Thymus (tissue), 11 donors: Measurements from ENCODE around the gene RGL1. TPM values are rescaled to one million over a fixed set of nuclear protein-coding genes. Genes with fewer than 3 reads are reported as not detected.
A peak's percentile ranks its signal among the peaks of the same experiment; 100 is the strongest.

ENCODE experiments used
- DNase-seq, 9 donors: peaks; one replicate each; pipeline ENCODE4 v3.0.0-alpha.2; 2013; ENCODE audit warnings: low spot score in 9 of 9, low read depth in 6 of 9, missing footprints in 1 of 9
- H3K27ac ChIP-seq, 2 donors: one replicate each; pipeline ENCODE4 v1.5.1; 2013; ENCODE audit warnings: control low read depth in 1 of 2, low read depth in 1 of 2, low read length in 1 of 2, mild to moderate bottlenecking in 1 of 2, moderate library complexity in 1 of 2
- H3K27me3 ChIP-seq, 2 donors: one replicate each; pipeline ENCODE4 v1.5.1; 2013; ENCODE audit warnings: low read length in 1 of 2; ENCODE audit not compliant: control insufficient read depth in 2 of 2, insufficient read depth in 1 of 2
- H3K36me3 ChIP-seq, 2 donors: one replicate each; pipeline ENCODE4 v1.5.1; 2013; ENCODE audit warnings: low read length in 1 of 2, mild to moderate bottlenecking in 1 of 2, moderate library complexity in 1 of 2; ENCODE audit not compliant: control insufficient read depth in 2 of 2, insufficient read depth in 2 of 2
- H3K4me1 ChIP-seq, 2 donors: one replicate each; pipeline ENCODE4 v1.5.1; 2013; ENCODE audit warnings: low read length in 2 of 2; ENCODE audit not compliant: control insufficient read depth in 2 of 2, insufficient read depth in 2 of 2
- H3K4me3 ChIP-seq, 2 donors: one replicate each; pipeline ENCODE4 v1.5.1; 2013; ENCODE audit warnings: low read length in 2 of 2, control low read depth in 1 of 2, mild to moderate bottlenecking in 1 of 2
- H3K9me3 ChIP-seq, 2 donors: one replicate each; pipeline ENCODE4 v1.5.1; 2013; ENCODE audit warnings: low read length in 1 of 2, mild to moderate bottlenecking in 1 of 2; ENCODE audit not compliant: control insufficient read depth in 2 of 2, insufficient read depth in 1 of 2
- WGBS: extraction: QIAGEN DNeasy Blood & Tissue Kit; methylation state at CpG from one replicate; pipeline ENCODE4 v1.1.7; 2013; 5-methylcytosine and 5-hydroxymethylcytosine counted together
- polyA plus RNA-seq: library from polyadenylated mRNA; stranded (reverse); fragments of 200-250 nt; gene quantifications from one replicate; pipeline ENCODE4 v1.2.3, GENCODE V29; 2013
- total RNA-seq: library from RNA; stranded (reverse); fragments of 120-200 nt; gene quantifications from one replicate; pipeline ENCODE4 v1.2.4, GENCODE V29; 2013
- donor health status: healthy.

RGL1 gene
- total and polyA plus RNA-seq, 2 donors = 9.1 to 11.9 TPM

DNA sequence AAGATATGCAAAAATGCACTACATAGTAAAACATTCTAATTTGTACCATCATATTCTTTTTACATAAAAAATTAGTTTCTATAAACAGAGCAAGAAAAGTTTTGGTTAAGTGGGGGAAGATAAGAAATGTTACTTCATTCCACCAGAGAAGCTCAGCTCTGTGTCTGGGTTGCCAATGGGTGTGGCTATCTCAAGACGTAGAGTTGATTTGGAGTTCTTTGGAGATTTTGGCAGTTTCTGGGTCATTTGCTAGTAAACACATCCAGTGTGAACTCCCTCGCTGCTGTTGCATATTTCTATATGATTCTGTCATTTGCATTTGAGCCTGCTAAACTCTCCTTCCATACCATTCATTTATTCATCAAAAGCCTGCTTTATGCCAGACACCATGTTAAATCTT lies 7.2 kb downstream of the RGL1 start:
- peaks cover 2% of the 10 kb centered on the region in 2 donors for H3K4me1 ChIP-seq
- no peaks in the 10 kb centered on the region for H3K36me3 ChIP-seq
- no peak overlapping the region for H3K27ac ChIP-seq
- DNase-seq = no peak
- H3K27me3 ChIP-seq = no peaks in the 10 kb centered on the region
- no peak overlapping the region for H3K4me3 ChIP-seq
- no peaks in the 10 kb centered on the region for H3K9me3 ChIP-seq
- WGBS = 93% methylated on average over 2 of the region's 2 CpGs

DNA sequence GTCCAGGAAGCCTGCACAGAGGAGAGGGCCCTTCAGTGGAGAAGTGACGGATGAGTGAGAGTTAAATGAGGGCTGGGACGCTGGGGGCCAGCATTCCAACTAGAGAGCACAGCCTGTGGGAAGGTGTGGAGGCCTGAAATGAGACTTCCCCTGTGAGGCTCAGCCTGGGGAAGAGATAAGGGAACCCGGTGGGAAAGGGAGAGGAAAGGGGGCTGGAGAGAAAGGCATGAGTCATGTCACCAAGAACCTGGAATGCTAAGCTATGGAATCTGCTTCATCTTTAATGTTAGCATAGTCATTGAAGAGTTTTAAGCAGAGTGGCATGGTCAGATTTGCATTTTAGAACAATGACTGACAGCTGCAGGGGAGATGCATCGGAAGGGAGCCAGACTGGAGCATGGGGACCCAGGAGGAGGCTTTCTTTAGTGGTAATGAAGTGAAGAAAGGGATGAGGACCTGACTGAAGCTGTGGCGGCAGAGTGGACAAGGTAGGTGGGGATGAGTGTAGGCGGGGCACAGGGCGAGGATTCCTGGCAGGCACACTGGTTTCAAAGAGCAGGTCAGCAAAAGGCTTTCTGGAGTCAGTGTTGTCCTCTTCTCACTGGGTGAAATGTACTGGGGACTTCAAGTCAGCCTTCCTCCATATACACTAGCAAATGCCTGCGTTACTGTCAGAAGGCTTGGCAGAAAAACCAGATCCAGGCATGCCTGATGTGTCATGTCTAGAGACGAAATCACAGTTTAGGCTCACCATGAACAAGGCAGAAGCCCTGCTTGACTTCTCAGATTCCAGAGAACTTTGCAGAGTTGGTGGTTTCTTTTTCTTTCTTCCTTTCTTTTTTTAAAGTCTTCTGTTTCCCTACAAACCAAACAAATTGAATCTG lies 8.0 kb downstream of the RGL1 start:
- no peak for DNase-seq
- Histone ChIP-seq H3K27me3 (no peaks in the 10 kb centered on the region), H3K9me3 (no peaks in the 10 kb centered on the region), H3K4me3 (no peak overlapping the region), H3K36me3 (no peaks in the 10 kb centered on the region), H3K4me1 (peaks cover 2% of the 10 kb centered on the region in 2 donors), H3K27ac (no peak overlapping the region)
- WGBS = 94% methylated on average over 9 of the region's 9 CpGs

DNA sequence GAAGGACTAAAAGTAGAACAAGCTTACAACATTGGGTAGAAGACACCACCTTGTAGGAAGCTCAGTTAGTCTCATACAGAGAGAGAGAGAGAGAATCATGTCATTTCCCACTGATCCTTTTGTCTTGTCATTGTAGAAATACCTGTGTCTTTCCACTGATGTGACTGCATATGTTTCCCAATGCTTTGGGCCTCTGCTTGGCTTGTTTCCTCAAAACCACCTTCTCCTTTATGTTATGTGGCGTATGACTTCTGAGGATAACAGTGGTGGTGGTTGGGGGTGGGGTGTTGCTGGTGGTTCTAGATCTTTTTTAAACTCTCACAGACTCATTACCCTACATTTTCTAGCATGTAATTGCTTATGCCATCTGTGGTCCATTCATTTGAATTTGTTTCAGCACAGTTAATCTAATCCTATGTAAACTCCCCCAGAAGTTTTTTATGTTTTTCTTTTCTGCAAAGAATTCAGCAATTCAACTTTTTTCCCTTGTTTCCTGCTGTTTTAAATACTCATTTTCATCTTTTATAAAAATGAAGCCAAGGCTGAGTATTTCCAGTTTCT lies 9.3 kb downstream of the RGL1 start:
- no peaks in the 10 kb centered on the region for H3K36me3 ChIP-seq
- H3K4me3 ChIP-seq = no peak overlapping the region
- H3K9me3 ChIP-seq = no peaks in the 10 kb centered on the region
- H3K4me1 ChIP-seq = peaks cover 2% of the 10 kb centered on the region in 2 donors
- no peaks in the 10 kb centered on the region for H3K27me3 ChIP-seq
- H3K27ac ChIP-seq = no peak overlapping the region
- DNase-seq = peak in 2 of 9 donors; percentile 15 to 34
- 34% methylated on average over 1 of the region's 1 CpG for WGBS

DNA sequence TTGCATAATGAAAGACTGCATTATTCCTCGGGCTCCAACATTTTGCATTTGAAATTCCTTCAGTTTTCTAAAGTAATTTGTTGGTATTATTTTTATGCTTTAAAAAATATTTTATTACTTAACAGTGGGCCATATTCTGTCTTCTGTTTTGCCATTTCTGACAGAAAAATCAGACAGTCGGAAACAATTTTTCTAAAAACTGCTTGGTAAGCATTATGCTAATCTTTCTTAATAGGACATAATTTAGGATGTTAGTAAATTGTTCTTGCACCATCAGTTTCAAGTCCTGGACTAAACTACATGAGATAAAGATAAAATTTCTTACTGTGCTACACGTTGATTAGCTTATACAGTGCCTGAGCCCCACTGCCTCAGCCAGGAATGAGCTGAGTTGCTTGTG lies 11.2 kb downstream of the RGL1 start:
- Histone ChIP-seq H3K36me3 (no peaks in the 10 kb centered on the region), H3K27me3 (no peaks in the 10 kb centered on the region), H3K4me3 (no peak overlapping the region), H3K9me3 (no peaks in the 10 kb centered on the region), H3K4me1 (peaks cover 2% of the 10 kb centered on the region in 2 donors), H3K27ac (no peak overlapping the region)
- WGBS = 94% methylated on average over 3 of the region's 3 CpGs
- DNase-seq = no peak

DNA sequence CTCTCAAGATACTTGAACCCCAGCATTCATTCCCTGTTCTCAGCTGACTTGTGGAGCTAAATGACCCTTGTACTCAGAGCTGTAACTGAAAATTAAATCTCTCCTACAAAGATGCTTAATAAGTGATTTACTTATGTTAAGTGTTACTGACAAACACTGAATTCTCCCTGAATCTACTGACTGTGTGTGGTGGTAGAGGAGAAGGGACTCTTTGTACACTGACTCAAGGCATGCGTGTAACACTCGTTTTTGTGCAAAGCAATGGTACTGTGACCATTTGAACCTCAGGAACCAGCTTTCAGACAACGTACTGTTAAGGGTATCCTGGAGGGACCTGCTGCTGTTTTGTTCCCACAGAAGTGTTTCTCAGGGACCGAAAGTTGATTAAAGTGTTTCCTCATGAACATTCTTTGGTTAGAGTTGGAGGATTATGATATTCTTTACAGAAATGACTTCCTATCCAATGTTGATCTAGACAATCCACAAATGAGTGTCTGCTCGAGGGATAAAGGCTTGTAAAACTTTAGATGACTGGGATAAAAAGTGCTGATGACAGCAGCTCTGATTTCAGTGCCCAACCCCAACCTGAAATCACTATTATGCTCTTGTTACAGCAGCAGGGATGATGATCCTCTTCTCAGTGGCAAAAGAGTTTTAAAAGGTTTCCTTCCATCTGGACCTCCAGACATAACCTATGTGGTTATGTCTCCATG lies 12.8 kb downstream of the RGL1 start:
- WGBS = 92% methylated on average over 5 of the region's 5 CpGs
- H3K9me3 ChIP-seq = no peaks in the 10 kb centered on the region

DNA sequence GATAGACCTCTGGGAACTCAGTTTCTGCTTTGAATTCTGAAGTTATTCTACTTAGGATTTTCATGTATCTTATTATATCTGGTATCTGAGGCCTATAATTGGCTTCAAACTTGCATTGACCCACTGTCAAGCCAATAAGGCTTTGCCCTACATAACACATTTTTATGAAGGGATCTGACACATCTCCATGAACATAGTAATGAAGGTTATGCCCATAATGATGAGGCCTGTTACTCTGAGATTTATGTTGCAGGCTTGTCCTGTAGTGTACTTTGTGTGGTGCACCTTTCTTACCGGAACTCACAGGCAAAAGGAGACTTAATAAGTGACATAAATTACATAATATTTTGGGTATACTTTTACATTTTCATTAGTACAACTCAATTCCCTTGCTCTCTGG lies 14.1 kb downstream of the RGL1 start:
- WGBS = 97% methylated on average over 1 of the region's 1 CpG
- Histone ChIP-seq H3K4me3 (no peak overlapping the region), H3K9me3 (no peaks in the 10 kb centered on the region), H3K27ac (no peak overlapping the region), H3K4me1 (peaks cover 0 to 2% of the 10 kb centered on the region in 2 donors), H3K27me3 (no peaks in the 10 kb centered on the region), H3K36me3 (no peaks in the 10 kb centered on the region)
- no peak for DNase-seq

More for the DNA sequence above, 12.8 kb downstream of the RGL1 start:
- DNase-seq = no peak
- Histone ChIP-seq H3K4me3 (no peak overlapping the region), H3K36me3 (no peaks in the 10 kb centered on the region), H3K4me1 (peaks cover 2% of the 10 kb centered on the region in 2 donors), H3K27me3 (no peaks in the 10 kb centered on the region), H3K27ac (no peak overlapping the region)

DNA sequence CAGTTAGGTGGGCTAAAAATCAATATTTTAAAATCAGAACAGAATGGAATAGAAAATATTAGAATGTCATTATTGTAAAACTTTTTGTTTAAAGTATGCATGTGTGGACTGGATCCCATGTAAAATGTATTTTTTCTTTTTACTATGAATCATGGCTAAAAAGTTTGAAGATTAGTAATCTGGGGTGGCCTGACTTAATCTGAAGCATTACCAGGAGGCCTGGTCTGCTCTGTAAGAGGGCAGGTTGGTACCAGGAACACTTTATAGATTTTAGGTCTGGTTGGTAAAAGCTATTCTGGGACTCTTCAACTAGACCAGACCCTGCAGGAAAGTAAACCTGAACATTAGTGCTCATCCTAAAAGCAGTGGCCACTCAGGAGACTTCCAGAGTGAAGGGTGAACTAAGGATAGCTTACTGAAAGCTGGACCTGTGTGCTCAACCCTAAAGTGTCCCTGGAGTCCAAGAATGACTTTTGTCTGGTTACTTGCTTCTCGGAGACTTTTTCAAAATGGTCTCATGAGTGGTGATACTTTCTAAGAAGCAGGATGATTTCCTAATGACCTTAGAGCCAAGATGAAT lies 16.5 kb downstream of the RGL1 start:
- Histone ChIP-seq H3K27me3 (no peaks in the 10 kb centered on the region), H3K4me3 (no peak overlapping the region), H3K27ac (no peak overlapping the region), H3K9me3 (no peaks in the 10 kb centered on the region), H3K4me1 (no peaks in the 10 kb centered on the region), H3K36me3 (no peaks in the 10 kb centered on the region)
- no peak for DNase-seq
- 93% methylated on average over 1 of the region's 1 CpG for WGBS

DNA sequence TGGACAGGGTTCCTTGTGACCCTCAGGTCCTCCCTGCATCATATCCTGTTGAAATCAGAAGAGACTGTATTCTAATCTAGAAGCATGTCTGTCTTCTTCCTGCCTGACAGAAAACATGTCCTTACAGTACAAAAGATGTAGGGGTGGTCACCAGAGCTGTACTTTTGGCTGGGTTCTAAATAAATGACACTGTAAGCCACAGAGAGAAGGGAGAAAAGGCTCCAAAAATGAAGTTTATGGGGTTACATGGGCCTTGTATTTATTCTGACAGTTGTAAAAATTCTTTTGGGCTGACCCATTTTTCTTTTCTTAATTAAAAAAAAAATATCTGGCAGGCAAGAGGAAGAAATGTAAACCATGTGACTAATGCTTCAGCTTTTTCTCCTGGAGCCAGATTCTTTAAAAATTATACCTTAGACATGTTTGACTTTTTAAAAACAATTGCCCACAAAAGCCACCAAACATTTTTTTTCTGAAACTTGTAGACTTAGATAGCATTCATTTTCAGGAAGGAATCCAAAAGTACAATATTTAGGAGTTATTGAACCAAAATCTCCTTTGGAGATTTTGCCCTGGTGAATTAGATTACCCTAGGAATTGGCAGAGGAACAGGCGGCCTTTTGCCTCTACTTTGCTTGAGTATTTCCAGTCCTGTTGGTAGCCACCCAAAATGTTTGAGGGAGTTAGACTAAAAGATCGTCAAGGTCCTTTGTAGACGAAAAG lies 17.1 kb downstream of the RGL1 start:
- H3K4me1 ChIP-seq = no peaks in the 10 kb centered on the region
- no peak overlapping the region for H3K4me3 ChIP-seq
- WGBS = 95% methylated on average over 3 of the region's 3 CpGs
- H3K27ac ChIP-seq = no peak overlapping the region
- no peaks in the 10 kb centered on the region for H3K36me3 ChIP-seq
- no peaks in the 10 kb centered on the region for H3K27me3 ChIP-seq
- H3K9me3 ChIP-seq = no peaks in the 10 kb centered on the region
- no peak for DNase-seq
